Parathyroid adenoma (tissue), 2 donors: ENCODE results near the gene DPAGT1.

Experiments used
- H2AFZ ChIP-seq: fragments of 300-600 bp; sonication (generic); one replicate; pipeline ENCODE4 v1.7.0; 2017; ENCODE audit warnings: antibody characterized with exemption, mild to moderate bottlenecking
- H3K27ac ChIP-seq: fragments of 300-600 bp; sonication (generic); one replicate; pipeline ENCODE4 v1.7.0; 2017
- H3K27me3 ChIP-seq: fragments of 300-600 bp; sonication (generic); one replicate; pipeline ENCODE4 v1.7.0; 2017; ENCODE audit warnings: low read length; ENCODE audit not compliant: control insufficient read depth, insufficient read depth
- H3K36me3 ChIP-seq: fragments of 300-600 bp; sonication (generic); one replicate; pipeline ENCODE4 v1.7.0; 2017; ENCODE audit warnings: low read length; ENCODE audit not compliant: control insufficient read depth, insufficient read depth
- H3K4me1 ChIP-seq: fragments of 300-600 bp; sonication (generic); one replicate; pipeline ENCODE4 v1.7.0; 2017; ENCODE audit warnings: control low read depth
- H3K4me2 ChIP-seq: fragments of 300-600 bp; sonication (generic); one replicate; pipeline ENCODE4 v1.7.0; 2017; ENCODE audit warnings: low read length
- H3K4me3 ChIP-seq: fragments of 300-600 bp; sonication (generic); one replicate; pipeline ENCODE4 v1.7.0; 2017; ENCODE audit warnings: low read depth, low read length
- H3K79me2 ChIP-seq: fragments of 300-600 bp; sonication (generic); one replicate; pipeline ENCODE4 v1.7.0; 2017; ENCODE audit warnings: control low read depth
- H3K9ac ChIP-seq: fragments of 300-600 bp; sonication (generic); one replicate; pipeline ENCODE4 v1.7.0; 2017; ENCODE audit warnings: mild to moderate bottlenecking
- H3K9me3 ChIP-seq: fragments of 300-600 bp; sonication (generic); one replicate; pipeline ENCODE4 v1.7.0; 2017; ENCODE audit warnings: low read length; ENCODE audit not compliant: control insufficient read depth
- TF ChIP-seq, protein P1 (sequence below): fragments of 300-600 bp; sonication (generic); IDR thresholded peaks from one replicate; pipeline ENCODE4 v1.7.0; 2017; ENCODE audit warnings: antibody characterized with exemption, mild to moderate bottlenecking
- donor health status: primary hyperparathyroidism.

The DPAGT1 gene

DNA sequence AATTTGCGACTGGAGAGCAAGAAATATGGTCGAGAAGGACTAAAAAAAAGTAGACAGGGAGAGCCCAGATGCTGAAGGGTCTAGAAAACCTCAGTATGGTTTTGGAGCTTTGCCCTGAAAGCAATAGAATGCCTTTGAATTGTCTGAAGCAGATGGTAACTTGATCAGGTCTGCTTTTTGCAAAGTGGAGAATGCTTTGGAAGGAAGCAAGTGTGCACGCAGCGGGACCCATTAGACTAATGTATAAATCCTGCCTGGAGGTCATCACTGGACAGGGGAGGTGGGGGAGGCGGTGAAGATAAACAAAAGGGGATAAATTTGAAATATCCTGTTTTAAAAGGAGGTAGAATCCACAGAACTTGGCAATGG, 19.0 kb upstream of the DPAGT1 start:
- H3K4me1 ChIP-seq = peaks cover 5% of the 10 kb centered on the region
- no peaks in the 10 kb centered on the region for H3K27me3 ChIP-seq
- H3K4me3 ChIP-seq = peak overlapping the region; percentile 81
- peak overlapping the region; percentile 92 for H3K4me2 ChIP-seq
- TF ChIP-seq, protein P1, sequence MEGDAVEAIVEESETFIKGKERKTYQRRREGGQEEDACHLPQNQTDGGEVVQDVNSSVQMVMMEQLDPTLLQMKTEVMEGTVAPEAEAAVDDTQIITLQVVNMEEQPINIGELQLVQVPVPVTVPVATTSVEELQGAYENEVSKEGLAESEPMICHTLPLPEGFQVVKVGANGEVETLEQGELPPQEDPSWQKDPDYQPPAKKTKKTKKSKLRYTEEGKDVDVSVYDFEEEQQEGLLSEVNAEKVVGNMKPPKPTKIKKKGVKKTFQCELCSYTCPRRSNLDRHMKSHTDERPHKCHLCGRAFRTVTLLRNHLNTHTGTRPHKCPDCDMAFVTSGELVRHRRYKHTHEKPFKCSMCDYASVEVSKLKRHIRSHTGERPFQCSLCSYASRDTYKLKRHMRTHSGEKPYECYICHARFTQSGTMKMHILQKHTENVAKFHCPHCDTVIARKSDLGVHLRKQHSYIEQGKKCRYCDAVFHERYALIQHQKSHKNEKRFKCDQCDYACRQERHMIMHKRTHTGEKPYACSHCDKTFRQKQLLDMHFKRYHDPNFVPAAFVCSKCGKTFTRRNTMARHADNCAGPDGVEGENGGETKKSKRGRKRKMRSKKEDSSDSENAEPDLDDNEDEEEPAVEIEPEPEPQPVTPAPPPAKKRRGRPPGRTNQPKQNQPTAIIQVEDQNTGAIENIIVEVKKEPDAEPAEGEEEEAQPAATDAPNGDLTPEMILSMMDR = no peak
- peaks cover 10% of the 10 kb centered on the region for H3K79me2 ChIP-seq
- H3K36me3 ChIP-seq = no peaks in the 10 kb centered on the region
- H3K9me3 ChIP-seq = no peaks in the 10 kb centered on the region
- peak overlapping the region; percentile 69 for H3K27ac ChIP-seq
- no peak overlapping the region for H3K9ac ChIP-seq
- H2AFZ ChIP-seq = peak overlapping the region; percentile 74

DNA sequence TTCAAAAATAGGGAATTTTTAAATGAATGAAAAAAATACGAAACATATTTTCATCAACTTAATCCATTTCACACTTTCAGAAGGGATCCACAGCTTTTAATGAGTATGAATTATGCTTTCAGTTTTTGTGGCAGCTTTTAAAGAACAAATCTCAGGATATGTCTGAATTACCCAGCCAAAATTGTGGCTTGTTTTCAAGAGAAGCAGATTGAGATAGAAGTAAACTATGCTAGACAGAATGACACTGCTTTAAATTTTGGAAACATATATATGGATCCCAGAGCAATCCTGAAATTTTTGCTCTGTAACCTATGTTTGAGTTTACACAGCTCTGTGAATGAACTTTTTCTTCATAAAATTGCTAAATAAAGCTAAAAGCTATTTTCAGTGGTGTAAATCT, 17.3 kb upstream of the DPAGT1 start:
- Histone ChIP-seq H3K27me3 (no peaks in the 10 kb centered on the region), H3K36me3 (no peaks in the 10 kb centered on the region), H2AFZ (no peak overlapping the region), H3K9ac (no peak overlapping the region), H3K4me3 (no peak overlapping the region), H3K79me2 (peaks cover 10% of the 10 kb centered on the region), H3K4me1 (peaks cover 5% of the 10 kb centered on the region), H3K27ac (no peak overlapping the region), H3K9me3 (no peaks in the 10 kb centered on the region), H3K4me2 (no peak overlapping the region)
- TF ChIP-seq, protein P1 = no peak

DNA sequence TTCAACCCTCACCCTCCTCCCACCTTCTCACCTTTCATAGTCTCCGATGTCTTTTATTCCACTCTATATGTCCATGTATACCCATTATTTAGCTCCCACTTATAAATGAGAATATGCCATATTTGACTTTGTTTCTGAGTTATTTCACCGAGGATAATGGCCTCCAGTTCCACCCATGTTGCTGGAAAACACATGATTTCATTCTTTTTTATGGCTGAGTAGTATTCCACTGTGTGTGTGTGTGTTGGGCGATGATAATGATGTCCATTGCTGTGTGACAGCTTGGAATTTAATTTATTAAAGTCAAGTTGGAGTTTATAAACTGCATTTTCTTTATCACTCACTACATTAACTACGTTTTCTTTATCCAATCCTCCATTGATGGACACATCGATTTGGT, 16.6 kb upstream of the DPAGT1 start:
- TF ChIP-seq, protein P1 = no peak
- Histone ChIP-seq H3K4me2 (no peak overlapping the region), H3K4me1 (peaks cover 5% of the 10 kb centered on the region), H3K27me3 (no peaks in the 10 kb centered on the region), H3K4me3 (no peak overlapping the region), H3K9ac (no peak overlapping the region), H3K79me2 (peaks cover 10% of the 10 kb centered on the region), H2AFZ (no peak overlapping the region), H3K27ac (no peak overlapping the region), H3K36me3 (no peaks in the 10 kb centered on the region), H3K9me3 (no peaks in the 10 kb centered on the region)

GRCh38 chr11:119117004-119117706, 15.5 kb upstream of the DPAGT1 start:
- Histone ChIP-seq H3K4me1 (peaks cover 5% of the 10 kb centered on the region), H2AFZ (no peak overlapping the region), H3K4me2 (no peak overlapping the region), H3K27me3 (no peaks in the 10 kb centered on the region), H3K27ac (no peak overlapping the region), H3K4me3 (no peak overlapping the region), H3K9me3 (no peaks in the 10 kb centered on the region), H3K36me3 (no peaks in the 10 kb centered on the region), H3K79me2 (peaks cover 4% of the 10 kb centered on the region), H3K9ac (no peak overlapping the region)
- TF ChIP-seq, protein P1 = no peak

DNA sequence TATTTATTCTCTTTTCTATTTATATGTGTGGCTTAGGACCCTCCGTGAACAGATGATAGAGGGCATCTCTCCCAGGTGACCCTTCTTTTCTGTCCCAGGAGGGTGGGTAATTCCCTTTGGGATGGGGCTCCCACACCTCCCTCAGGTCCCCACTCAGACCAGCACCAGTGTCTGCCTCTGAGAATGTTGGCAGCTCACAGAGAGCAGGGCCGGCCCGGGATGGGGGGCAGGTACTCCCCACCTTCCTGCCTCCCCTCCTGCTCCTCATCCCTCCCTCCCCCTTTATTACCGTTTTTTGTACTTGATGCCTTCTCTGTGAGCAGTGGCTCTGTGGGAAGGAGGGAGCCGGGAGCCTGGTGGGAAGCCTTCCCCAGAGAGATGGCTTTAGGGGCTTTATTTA, 14.9 kb upstream of the DPAGT1 start:
- no peak overlapping the region for H3K27ac ChIP-seq
- TF ChIP-seq, protein P1 = no peak
- no peaks in the 10 kb centered on the region for H3K9me3 ChIP-seq
- H2AFZ ChIP-seq = no peak overlapping the region
- no peaks in the 10 kb centered on the region for H3K36me3 ChIP-seq
- peaks cover 5% of the 10 kb centered on the region for H3K4me1 ChIP-seq
- H3K27me3 ChIP-seq = no peaks in the 10 kb centered on the region
- H3K4me2 ChIP-seq = no peak overlapping the region
- H3K4me3 ChIP-seq = no peak overlapping the region
- H3K79me2 ChIP-seq = no peaks in the 10 kb centered on the region
- H3K9ac ChIP-seq = no peak overlapping the region
